Upper lobe of right lung (tissue), 1 donor: ENCODE measurements around the gene CD8A. TPM values are rescaled to one million over a fixed set of nuclear protein-coding genes. Genes with fewer than 3 reads are reported as not detected.
A peak's percentile ranks its signal among the peaks of the same experiment; 100 is the strongest.

Experiments
- ATAC-seq: fragments of 200-7000 bp; cut with Tn5 transposase; one replicate; pipeline ENCODE4 v1.9.1; 2020; ENCODE audit warnings: mild to moderate bottlenecking, moderate library complexity
- DNase-seq: peaks from one replicate; pipeline ENCODE4 v3.0.0-alpha.2; 2020
- H3K27ac ChIP-seq: fragments of 200-600 bp; one replicate; pipeline ENCODE4 v1.8.0; 2022
- H3K27me3 ChIP-seq: fragments of 200-600 bp; one replicate; pipeline ENCODE4 v1.8.0; 2022; ENCODE audit warnings: mild to moderate bottlenecking
- H3K36me3 ChIP-seq: fragments of 200-600 bp; one replicate; pipeline ENCODE4 v1.8.0; 2022
- H3K4me1 ChIP-seq: fragments of 200-600 bp; one replicate; pipeline ENCODE4 v1.8.0; 2022
- H3K4me3 ChIP-seq: fragments of 200-600 bp; one replicate; pipeline ENCODE4 v1.8.0; 2022; ENCODE audit warnings: mild to moderate bottlenecking
- H3K9me3 ChIP-seq: fragments of 200-600 bp; one replicate; pipeline ENCODE4 v1.8.0; 2022
- CTCF ChIP-seq: fragments of 200-600 bp; IDR thresholded peaks from one replicate; pipeline ENCODE4 v1.8.0; 2022; ENCODE audit warnings: antibody characterized with exemption
- intact Hi-C: fragments of 100-400 bp; cut with DNase I; formaldehyde crosslinking; loops from one replicate; pipeline ENCODE4 v1.11.0; 2022
- total RNA-seq: library from RNA; stranded (reverse); fragmentation: NEBNext Ultra II Directional; extraction: Animal tissue kit (Norgen Biotek cat#: 25700); gene quantifications from one replicate; pipeline ENCODE4 v1.2.1, GENCODE V29; 2021
- donor health status: DM: no; HTN: yes; CAD: no; lungs with severe emphysema.

The CD8A gene
- total RNA-seq, 1 donor from 2014 or later, result 7.4 TPM

GRCh38 chr2:86790134-86790675 lies 508 bp downstream of the CD8A start:
- H3K9me3 ChIP-seq, result no peaks in the 10 kb centered on the region
- TF ChIP-seq CTCF, result no peak
- no peaks in the 10 kb centered on the region for H3K36me3 ChIP-seq
- intact Hi-C loops, result no loop called here
- peak overlapping the region; percentile 36 for H3K4me3 ChIP-seq
- ATAC-seq (peak; percentile 5), DNase-seq (no peak)
- H3K27ac ChIP-seq, result peak overlapping the region; percentile 17
- H3K4me1 ChIP-seq, result peaks cover 20% of the 10 kb centered on the region
- H3K27me3 ChIP-seq, result peaks cover 57% of the 10 kb centered on the region

- Histone ChIP-seq H3K27me3 (peaks cover 57% of the 10 kb centered on the region), H3K36me3 (no peaks in the 10 kb centered on the region), H3K4me3 (peak overlapping the region; percentile 36), H3K9me3 (no peaks in the 10 kb centered on the region), H3K27ac (no peak overlapping the region), H3K4me1 (peaks cover 20% of the 10 kb centered on the region)
- ATAC-seq (no peak), DNase-seq (no peak)
- intact Hi-C loops, result no loop called here
- no peak for TF ChIP-seq CTCF
Observed at GRCh38 chr2:86789687-86790133, 1.0 kb downstream of the CD8A start.

GRCh38 chr2:86788881-86789686 lies 1.6 kb downstream of the CD8A start:
- Histone ChIP-seq H3K9me3 (no peaks in the 10 kb centered on the region), H3K27me3 (peaks cover 54% of the 10 kb centered on the region), H3K36me3 (no peaks in the 10 kb centered on the region), H3K4me1 (peaks cover 20% of the 10 kb centered on the region), H3K4me3 (peak overlapping the region; percentile 36), H3K27ac (no peak overlapping the region)
- TF ChIP-seq CTCF, result no peak
- intact Hi-C loops, result no loop called here
- ATAC-seq (no peak), DNase-seq (no peak)

GRCh38 chr2:86788165-86788564 lies 2.5 kb downstream of the CD8A start:
- Histone ChIP-seq H3K4me3 (no peak overlapping the region), H3K36me3 (no peaks in the 10 kb centered on the region), H3K27ac (no peak overlapping the region), H3K9me3 (no peaks in the 10 kb centered on the region), H3K27me3 (peaks cover 45% of the 10 kb centered on the region), H3K4me1 (peaks cover 20% of the 10 kb centered on the region)
- intact Hi-C loops, result no loop called here
- ATAC-seq (no peak), DNase-seq (no peak)
- TF ChIP-seq CTCF, result no peak

GRCh38 chr2:86787736-86788135 lies 3.0 kb downstream of the CD8A start:
- ATAC-seq, result no peak
- no peaks in the 10 kb centered on the region for H3K36me3 ChIP-seq
- no peak overlapping the region for H3K4me3 ChIP-seq
- intact Hi-C loops, result no loop called here
- TF ChIP-seq CTCF, result no peak
- no peak overlapping the region for H3K27ac ChIP-seq
- peaks cover 41% of the 10 kb centered on the region for H3K27me3 ChIP-seq
- H3K9me3 ChIP-seq, result no peaks in the 10 kb centered on the region
- H3K4me1 ChIP-seq, result peaks cover 20% of the 10 kb centered on the region
- DNase-seq, result no peak
